H1 (cell line): ENCODE data around the gene GRM8. TPM values are rescaled to one million over a fixed set of nuclear protein-coding genes. Genes with fewer than 3 reads are reported as not detected.

ENCODE experiments used
- CTCF ChIA-PET: fragments of 300-600 bp; sonication (Branson Sonifier 250); formaldehyde crosslinking; loops from one replicate; lab custom pipeline; 2021; ENCODE audit not compliant: partially characterized antibody; lab: Charles Lee
- POLR2A ChIA-PET: fragments of 300-600 bp; sonication (Branson Sonifier 250); formaldehyde crosslinking; loops from one replicate; lab custom pipeline; 2021; ENCODE audit warnings: inconsistent platforms; ENCODE audit not compliant: partially characterized antibody; lab: Charles Lee
- DNase-seq, 2 experiments: peaks; one replicate each; pipeline versions ENCODE4 v3.0.0 to v3.0.0-alpha.2; 2010 to 2022; ENCODE audit warnings: low spot score in 2 of 2, low read depth in 1 of 2, mixed read lengths in 1 of 2
- FAIRE-seq: peaks from 2 replicates; lab custom pipeline; 2011; peaks lifted over from hg19 to GRCh38; lab: Jason Lieb, UNC
- H2AFZ ChIP-seq: 2 replicates; pipeline ENCODE4 v1.8.1; 2012; ENCODE audit warnings: low read length, inconsistent platforms
- H2AK5ac ChIP-seq: 2 replicates; pipeline ENCODE4 v1.6.1; 2013; ENCODE audit warnings: low read depth, low read length
- H2BK120ac ChIP-seq: replicated peaks from 2 replicates; pipeline ENCODE3; 2013; ENCODE audit warnings: low read depth, low read length, inconsistent platforms
- H2BK12ac ChIP-seq: 2 replicates; pipeline ENCODE4 v1.6.1; 2013; ENCODE audit warnings: low read depth, low read length
- H2BK15ac ChIP-seq: 2 replicates; pipeline ENCODE4 v1.6.1; 2013; ENCODE audit warnings: low read length
- H2BK20ac ChIP-seq: 2 replicates; pipeline ENCODE4 v1.6.1; 2013; ENCODE audit warnings: low read length
- H2BK5ac ChIP-seq: 2 replicates; pipeline ENCODE4 v1.6.1; 2013; ENCODE audit warnings: low read depth, low read length
- H3K14ac ChIP-seq: 2 replicates; pipeline ENCODE4 v1.6.1; 2013; ENCODE audit warnings: inconsistent platforms; ENCODE audit not compliant: insufficient read length
- H3K18ac ChIP-seq: 2 replicates; pipeline ENCODE4 v1.6.1; 2013; ENCODE audit warnings: low read length; ENCODE audit errors: extremely low read depth
- H3K23ac ChIP-seq: 2 replicates; pipeline ENCODE4 v1.6.1; 2013; ENCODE audit warnings: inconsistent platforms; ENCODE audit not compliant: insufficient read length
- H3K23me2 ChIP-seq: 2 replicates; pipeline ENCODE4 v1.6.1; 2013; ENCODE audit warnings: low read depth, low read length
- H3K27ac ChIP-seq: 2 replicates; pipeline ENCODE4 v1.6.1; 2011; ENCODE audit warnings: low read depth, low read length, inconsistent platforms
- H3K27me3 ChIP-seq, 4 experiments: replicated peaks in 1 of 4; 1 replicate in 1 of 4; 2 replicates in 3 of 4; pipeline versions ENCODE4 v1.6.1 to v1.8.1; 2011 to 2013; ENCODE audit warnings: low read length in 3 of 4, mild to moderate bottlenecking in 3 of 4, inconsistent platforms in 2 of 4, mixed read lengths in 2 of 4, moderate library complexity in 1 of 4; ENCODE audit not compliant: control insufficient read depth in 3 of 4, insufficient read depth in 3 of 4; ENCODE audit errors: extremely low read depth in 1 of 4
- H3K36me3 ChIP-seq, 4 experiments: 2 replicates each; pipeline versions ENCODE4 v1.6.1 to v1.8.1; 2011 to 2013; ENCODE audit warnings: mild to moderate bottlenecking in 4 of 4, low read length in 3 of 4, moderate library complexity in 2 of 4, control low read depth in 1 of 4, inconsistent platforms in 1 of 4; ENCODE audit not compliant: insufficient read depth in 4 of 4, control insufficient read depth in 2 of 4
- H3K4ac ChIP-seq: replicated peaks from 2 replicates; pipeline ENCODE3; 2013; ENCODE audit warnings: low read length, low read depth, mixed read lengths, inconsistent platforms; ENCODE audit not compliant: insufficient read length
- H3K4me1 ChIP-seq, 4 experiments: replicated peaks in 1 of 4; 1 replicate in 1 of 4; 2 replicates in 3 of 4; pipeline versions ENCODE4 v1.6.1 to v1.8.1; 2011 to 2013; ENCODE audit warnings: low read length in 3 of 4, inconsistent platforms in 2 of 4, mixed read lengths in 1 of 4; ENCODE audit not compliant: insufficient read depth in 4 of 4, control insufficient read depth in 3 of 4
- H3K4me2 ChIP-seq, 2 experiments: 2 replicates each; pipeline versions ENCODE4 v1.6.1 to v1.8.1; 2011 to 2013; ENCODE audit warnings: low read depth in 2 of 2, low read length in 2 of 2, control low read depth in 1 of 2, inconsistent platforms in 1 of 2, mild to moderate bottlenecking in 1 of 2; ENCODE audit not compliant: insufficient read depth in 1 of 2
- H3K4me3 ChIP-seq, 4 experiments: fragments of 200-600, 300-600 bp in 1 of 4; sonication (generic), shearing (Covaris generic), sonication (Bioruptor Twin) in 1 of 4; 2 replicates each; pipeline versions ENCODE4 v1.5.1 to v1.8.1; 2011 to 2016; ENCODE audit warnings: low read length in 4 of 4, low read depth in 3 of 4, control low read depth in 2 of 4, inconsistent platforms in 2 of 4, mild to moderate bottlenecking in 2 of 4, mixed read lengths in 1 of 4, moderate library complexity in 1 of 4; ENCODE audit not compliant: insufficient read depth in 2 of 4; ENCODE audit errors: extremely low read depth in 1 of 4
- H3K56ac ChIP-seq: replicated peaks from 2 replicates; pipeline ENCODE3; 2013; ENCODE audit warnings: low read depth, mild to moderate bottlenecking, mixed read lengths, low read length, inconsistent platforms; ENCODE audit not compliant: insufficient read length
- H3K79me1 ChIP-seq: 2 replicates; pipeline ENCODE4 v1.6.1; 2013; ENCODE audit warnings: low read depth, low read length, control low read depth
- H3K79me2 ChIP-seq, 2 experiments: 2 replicates each; pipeline versions ENCODE4 v1.6.1 to v1.8.1; 2012 to 2013; ENCODE audit warnings: low read length in 2 of 2, mild to moderate bottlenecking in 2 of 2, inconsistent platforms in 1 of 2; ENCODE audit not compliant: insufficient read depth in 2 of 2, control insufficient read depth in 1 of 2
- H3K9ac ChIP-seq, 4 experiments: replicated peaks in 1 of 4; 1 replicate in 1 of 4; 2 replicates in 3 of 4; pipeline versions ENCODE4 v1.6.1 to v1.8.1; 2011 to 2013; ENCODE audit warnings: low read depth in 3 of 4, low read length in 3 of 4, control low read depth in 2 of 4, mild to moderate bottlenecking in 2 of 4, moderate library complexity in 2 of 4, inconsistent platforms in 1 of 4; ENCODE audit errors: extremely low read depth in 1 of 4
- H3K9me3 ChIP-seq, 2 experiments: 2 replicates each; pipeline versions ENCODE4 v1.6.1 to v1.8.1; 2012 to 2013; ENCODE audit warnings: mild to moderate bottlenecking in 2 of 2, moderate library complexity in 2 of 2, control low read depth in 1 of 2, inconsistent platforms in 1 of 2, low read depth in 1 of 2, low read length in 1 of 2, mixed read lengths in 1 of 2; ENCODE audit not compliant: insufficient read depth in 2 of 2
- H4K20me1 ChIP-seq, 2 experiments: replicated peaks in 1 of 2; 2 replicates each; pipeline versions ENCODE3 to v1.8.1; 2011 to 2013; ENCODE audit warnings: inconsistent platforms in 2 of 2, low read length in 2 of 2, mild to moderate bottlenecking in 1 of 2; ENCODE audit not compliant: insufficient read depth in 2 of 2, control insufficient read depth in 1 of 2
- H4K5ac ChIP-seq: 2 replicates; pipeline ENCODE4 v1.6.1; 2013; ENCODE audit warnings: low read length, low read depth, mixed read lengths, inconsistent platforms; ENCODE audit not compliant: insufficient read length
- H4K8ac ChIP-seq: 2 replicates; pipeline ENCODE4 v1.8.0; 2013; ENCODE audit warnings: mild to moderate bottlenecking, moderate library complexity, low read length, inconsistent platforms; ENCODE audit not compliant: insufficient read depth; ENCODE audit errors: extremely low read depth
- H4K91ac ChIP-seq: replicated peaks from 2 replicates; pipeline ENCODE3; 2013; ENCODE audit warnings: low read length, mixed read lengths, inconsistent platforms; ENCODE audit not compliant: insufficient read length
- ATF2 ChIP-seq: IDR thresholded peaks from 2 replicates; pipeline ENCODE4 v1.6.1; 2012; ENCODE audit warnings: low read length, inconsistent platforms
- CBX5 ChIP-seq: fragments of 300-800, 300-1000 bp; sonication (generic); IDR thresholded peaks from 2 replicates; pipeline ENCODE4 v1.7.1; 2016; ENCODE audit warnings: antibody characterized with exemption, low read length, low read depth
- EZH2 ChIP-seq: fragments of 200-600 bp; sonication (generic); IDR thresholded peaks from 2 replicates; pipeline ENCODE4 v1.7.1; 2012; ENCODE audit warnings: low read depth, mild to moderate bottlenecking, moderate library complexity, low read length, inconsistent platforms; ENCODE audit not compliant: severe bottlenecking
- JUND ChIP-seq: IDR thresholded peaks from 2 replicates; pipeline ENCODE4 v1.6.1; 2011; ENCODE audit warnings: mild to moderate bottlenecking, improper control_type of control experiment, low read length
- KDM5A ChIP-seq: fragments of 200-600 bp; IDR thresholded peaks from 2 replicates; pipeline ENCODE4 v1.7.1; 2012; ENCODE audit warnings: mild to moderate bottlenecking, low read length, inconsistent platforms, mixed read lengths
- NANOG ChIP-seq: IDR thresholded peaks from 2 replicates; pipeline ENCODE4 v1.6.1; 2011; ENCODE audit warnings: low read length, low read depth, mild to moderate bottlenecking, inconsistent platforms; ENCODE audit not compliant: insufficient read depth, poor library complexity, severe bottlenecking
- POU5F1 ChIP-seq: IDR thresholded peaks from 2 replicates; pipeline ENCODE4 v1.6.1; 2011; ENCODE audit warnings: low read depth, mild to moderate bottlenecking, low read length, moderate library complexity
- RAD21 ChIP-seq, 2 experiments: IDR thresholded peaks in 1 of 2; conservative IDR thresholded peaks in 1 of 2; 2 replicates each; pipeline ENCODE4 v1.6.1; 2011; ENCODE audit warnings: low read depth in 2 of 2, low read length in 2 of 2, improper control_type of control experiment in 1 of 2, inconsistent platforms in 1 of 2, mild to moderate bottlenecking in 1 of 2, moderate library complexity in 1 of 2
- RXRA ChIP-seq: IDR thresholded peaks from 2 replicates; pipeline ENCODE4 v1.6.1; 2011; ENCODE audit warnings: low read depth, mild to moderate bottlenecking, low read length, moderate library complexity; ENCODE audit not compliant: insufficient read depth
- SIN3A ChIP-seq, 2 experiments: IDR thresholded peaks in 1 of 2; conservative IDR thresholded peaks in 1 of 2; 2 replicates each; pipeline ENCODE4 v1.6.1; 2011 to 2012; ENCODE audit warnings: low read length in 2 of 2, improper control_type of control experiment in 1 of 2, low read depth in 1 of 2, mild to moderate bottlenecking in 1 of 2
- TAF1 ChIP-seq: IDR thresholded peaks from 2 replicates; pipeline ENCODE4 v1.6.1; 2011; ENCODE audit warnings: mild to moderate bottlenecking, low read depth, low read length
- WGBS, 2 experiments: shearing (Covaris generic) in 1 of 2; methylation state at CpG; one replicate each; pipeline versions ENCODE4 v1.1.6 to v1.1.7; 2013 to 2015; ENCODE audit warnings: low lambda C conversion rate in 2 of 2, mixed read lengths in 2 of 2, inconsistent platforms in 1 of 2, low coverage in 1 of 2, missing lambda C conversion rate in 1 of 2; ENCODE audit not compliant: insufficient replicate concordance in 2 of 2, insufficient coverage in 1 of 2, insufficient read length in 1 of 2; ENCODE audit errors: extremely low coverage in 1 of 2, missing lambda C conversion rate in 1 of 2; 5-methylcytosine and 5-hydroxymethylcytosine counted together
- polyA plus RNA-seq, 7 experiments: library from polyadenylated mRNA; depleted of rRNA in 3 of 7; stranded (reverse) in 5 of 7; unstranded in 2 of 7; fragments of >200 nt in 5 of 7; fragments of 200-250 nt in 2 of 7; gene quantifications; 1 replicate in 5 of 7; 2 replicates in 1 of 7; 4 replicates in 1 of 7; pipeline versions ENCODE4 v1.2.1 to v1.2.3, GENCODE V29; 2011 to 2013; ENCODE audit warnings: missing spikeins in 2 of 7, mixed read lengths in 2 of 7
- total RNA-seq: library from RNA; stranded (reverse); fragmentation: NEBNext Ultra II Directional; extraction: Animal tissue kit (Norgen Biotek cat#: 25700); gene quantifications from 2 replicates; pipeline ENCODE4 v1.2.1, GENCODE V29; 2021

The GRM8 gene
- total and polyA plus RNA-seq, 2 of the 8 experiments (the other 6 are each of a cell fraction or from before 2014, with no cell fraction given), result 2.6 to 2.8 TPM

- Histone ChIP-seq H3K4me3 (no peak overlapping the region), H3K27ac (no peak overlapping the region), H3K9ac (no peak overlapping the region), H3K79me1 (no peaks in the 10 kb centered on the region), H3K14ac (no peak overlapping the region), H2BK5ac (no peak overlapping the region), H3K27me3 (no peaks in the 10 kb centered on the region), H3K4ac (no peak overlapping the region), H3K23ac (no peak overlapping the region), H3K23me2 (no peaks in the 10 kb centered on the region), H4K91ac (no peak overlapping the region), H4K5ac (no peak overlapping the region), H2AFZ (no peak overlapping the region), H2AK5ac (no peak overlapping the region), H3K18ac (no peak overlapping the region), H2BK120ac (no peak overlapping the region), H3K56ac (no peak overlapping the region), H3K4me1 (no peaks in the 10 kb centered on the region), H3K4me2 (no peak overlapping the region), H4K20me1 (no peaks in the 10 kb centered on the region), H4K8ac (no peak overlapping the region), H2BK15ac (no peak overlapping the region), H3K36me3 (no peaks in the 10 kb centered on the region), H3K9me3 (no peaks in the 10 kb centered on the region), H2BK12ac (no peak overlapping the region), H2BK20ac (no peak overlapping the region), H3K79me2 (no peaks in the 10 kb centered on the region)
- 98% methylated on average over 4 of the region's 4 CpGs; no CpG with 5 or more reads in 1 of the 2 experiments for WGBS, 2 experiments
- ChIA-PET CTCF (interaction anchor here (1.2 kb wide), 1 partner anchor 185 kb away, joined by 3 read pairs; no protein-coding TSS in a partner anchor), POLR2A (no interaction called here)
- no peak for TF ChIP-seq NANOG
- no peak for TF ChIP-seq RXRA
- TF ChIP-seq SIN3A (conservative IDR thresholded peaks at IDR 0.05 in 1 of 2, IDR thresholded peaks at IDR 0.05 in 1 of 2; ENCODE audit: low read depth in 1 of 2, low read length in 2 of 2), result no peak
- TF ChIP-seq JUND, result no peak
- TF ChIP-seq RAD21 (IDR thresholded peaks at IDR 0.05 in 1 of 2, conservative IDR thresholded peaks at IDR 0.05 in 1 of 2; ENCODE audit: low read depth in 2 of 2, low read length in 2 of 2), result no peak
- TF ChIP-seq ATF2, result no peak
- TF ChIP-seq EZH2, result no peak
- TF ChIP-seq KDM5A, result no peak
- no peak for TF ChIP-seq TAF1
- no peak for TF ChIP-seq POU5F1
- no peak for TF ChIP-seq CBX5
- FAIRE-seq, result no peak
- DNase-seq, result no peak
These were observed 264.7 kb downstream of the GRM8 start for GRCh38 chr7:126988022-126988421.
